Activated gamma-delta T cell (primary cell): ENCODE data around the gene RIPPLY3.
"Not testable (repeated sequence)": the region's sequence is repeated elsewhere in the genome, so short reads cannot be mapped to it uniquely, and the experiment has no call there.

Experiments used
- DNase-seq: peaks from one replicate; lab custom pipeline; 2025; lab: John Stamatoyannopoulos, UW

Gene RIPPLY3

GRCh38 chr21:37017951-37018679, 11.6 kb downstream of the RIPPLY3 start:
- no peak for DNase-seq

- no peak for DNase-seq
These were observed 20.0 kb downstream of the RIPPLY3 start for GRCh38 chr21:37026499-37026898.

- DNase-seq, result no peak
These were observed 22.1 kb downstream of the RIPPLY3 start for GRCh38 chr21:37028570-37028969.

- no peak for DNase-seq
These were observed 24.4 kb downstream of the RIPPLY3 start for GRCh38 chr21:37030864-37031263.

- DNase-seq, result no peak
These were observed 25.8 kb downstream of the RIPPLY3 start for GRCh38 chr21:37032293-37032692.

- DNase-seq, result no peak
These were observed 26.5 kb downstream of the RIPPLY3 start for GRCh38 chr21:37032877-37033471.

GRCh38 chr21:37034394-37034793, 27.9 kb downstream of the RIPPLY3 start:
- not testable (repeated sequence) for DNase-seq

- no peak for DNase-seq
These were observed 29.7 kb downstream of the RIPPLY3 start for GRCh38 chr21:37036177-37036576.

GRCh38 chr21:37039411-37040075, 33.0 kb downstream of the RIPPLY3 start:
- DNase-seq, result no peak

- DNase-seq, result no peak
These were observed 33.7 kb downstream of the RIPPLY3 start for GRCh38 chr21:37040212-37040611.

GRCh38 chr21:37041706-37042271, 35.3 kb downstream of the RIPPLY3 start:
- no peak for DNase-seq

- DNase-seq, result no peak
These were observed 37.3 kb downstream of the RIPPLY3 start for GRCh38 chr21:37043818-37044217.

- DNase-seq, result no peak
These were observed 38.1 kb downstream of the RIPPLY3 start for GRCh38 chr21:37044643-37045042.

- DNase-seq, result no peak
These were observed 38.6 kb downstream of the RIPPLY3 start for GRCh38 chr21:37045149-37045548.

- DNase-seq, result no peak
These were observed 39.1 kb downstream of the RIPPLY3 start for GRCh38 chr21:37045556-37045955.

- DNase-seq, result no peak
These were observed 40.6 kb downstream of the RIPPLY3 start for GRCh38 chr21:37047079-37047478.

- DNase-seq, result not testable (repeated sequence)
These were observed 43.2 kb downstream of the RIPPLY3 start for GRCh38 chr21:37049741-37050140.

GRCh38 chr21:37055271-37055855, 48.9 kb downstream of the RIPPLY3 start:
- no peak for DNase-seq

GRCh38 chr21:37057614-37058013, 51.1 kb downstream of the RIPPLY3 start:
- DNase-seq, result no peak

- DNase-seq, result no peak
These were observed 51.8 kb downstream of the RIPPLY3 start for GRCh38 chr21:37058261-37058660.

- no peak for DNase-seq
These were observed 52.7 kb downstream of the RIPPLY3 start for GRCh38 chr21:37059181-37059580.

GRCh38 chr21:37060296-37060695, 53.8 kb downstream of the RIPPLY3 start:
- DNase-seq, result no peak
